ENCODE measurements around the gene PKD2L1.

DNA sequence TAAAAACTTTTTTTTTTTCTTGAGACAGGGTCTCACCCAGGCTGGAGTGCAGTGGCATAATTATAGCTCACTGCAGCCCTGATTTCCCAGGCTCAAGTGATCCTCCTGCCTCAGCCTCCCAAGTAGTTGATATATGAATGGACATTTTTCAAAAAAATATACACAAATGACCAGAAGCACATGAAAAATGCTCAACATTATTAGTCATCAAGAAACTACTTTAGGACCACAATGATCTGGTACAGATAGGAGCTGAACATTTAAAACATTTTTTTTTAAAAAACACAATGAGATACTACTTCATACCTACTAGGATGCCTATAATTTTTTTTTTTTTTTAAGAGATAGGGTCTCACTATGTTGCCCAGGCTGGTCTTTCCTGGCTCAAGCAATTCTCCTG, 38.7 kb upstream of the PKD2L1 start:
- TF ChIP-seq, protein P1, sequence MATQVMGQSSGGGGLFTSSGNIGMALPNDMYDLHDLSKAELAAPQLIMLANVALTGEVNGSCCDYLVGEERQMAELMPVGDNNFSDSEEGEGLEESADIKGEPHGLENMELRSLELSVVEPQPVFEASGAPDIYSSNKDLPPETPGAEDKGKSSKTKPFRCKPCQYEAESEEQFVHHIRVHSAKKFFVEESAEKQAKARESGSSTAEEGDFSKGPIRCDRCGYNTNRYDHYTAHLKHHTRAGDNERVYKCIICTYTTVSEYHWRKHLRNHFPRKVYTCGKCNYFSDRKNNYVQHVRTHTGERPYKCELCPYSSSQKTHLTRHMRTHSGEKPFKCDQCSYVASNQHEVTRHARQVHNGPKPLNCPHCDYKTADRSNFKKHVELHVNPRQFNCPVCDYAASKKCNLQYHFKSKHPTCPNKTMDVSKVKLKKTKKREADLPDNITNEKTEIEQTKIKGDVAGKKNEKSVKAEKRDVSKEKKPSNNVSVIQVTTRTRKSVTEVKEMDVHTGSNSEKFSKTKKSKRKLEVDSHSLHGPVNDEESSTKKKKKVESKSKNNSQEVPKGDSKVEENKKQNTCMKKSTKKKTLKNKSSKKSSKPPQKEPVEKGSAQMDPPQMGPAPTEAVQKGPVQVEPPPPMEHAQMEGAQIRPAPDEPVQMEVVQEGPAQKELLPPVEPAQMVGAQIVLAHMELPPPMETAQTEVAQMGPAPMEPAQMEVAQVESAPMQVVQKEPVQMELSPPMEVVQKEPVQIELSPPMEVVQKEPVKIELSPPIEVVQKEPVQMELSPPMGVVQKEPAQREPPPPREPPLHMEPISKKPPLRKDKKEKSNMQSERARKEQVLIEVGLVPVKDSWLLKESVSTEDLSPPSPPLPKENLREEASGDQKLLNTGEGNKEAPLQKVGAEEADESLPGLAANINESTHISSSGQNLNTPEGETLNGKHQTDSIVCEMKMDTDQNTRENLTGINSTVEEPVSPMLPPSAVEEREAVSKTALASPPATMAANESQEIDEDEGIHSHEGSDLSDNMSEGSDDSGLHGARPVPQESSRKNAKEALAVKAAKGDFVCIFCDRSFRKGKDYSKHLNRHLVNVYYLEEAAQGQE (IDR thresholded peaks at IDR 0.05; ENCODE audit: insufficient read depth in 1 of 2, low read depth in 2 of 2, low read length in 2 of 2) = no peak
- TF ChIP-seq POLR2AphosphoS5 (IDR thresholded peaks at IDR 0.05; ENCODE audit: low read depth, low read length) = no peak
- TF ChIP-seq SIN3A (IDR thresholded peaks at IDR 0.05; ENCODE audit: borderline replicate concordance, insufficient read depth, low read length) = no peak
- no peak for TF ChIP-seq TAF1 (IDR thresholded peaks at IDR 0.05; ENCODE audit: borderline replicate concordance, insufficient read depth, low read length)
- TF ChIP-seq FOXP2 (optimal IDR thresholded peaks at IDR 0.05; ENCODE audit: borderline replicate concordance, extremely low read depth, extremely low read length, insufficient read depth) = no peak

Data from PFSK-1 (cell line).